ENCODE results near the gene ROBO1.

Gene ROBO1

DNA sequence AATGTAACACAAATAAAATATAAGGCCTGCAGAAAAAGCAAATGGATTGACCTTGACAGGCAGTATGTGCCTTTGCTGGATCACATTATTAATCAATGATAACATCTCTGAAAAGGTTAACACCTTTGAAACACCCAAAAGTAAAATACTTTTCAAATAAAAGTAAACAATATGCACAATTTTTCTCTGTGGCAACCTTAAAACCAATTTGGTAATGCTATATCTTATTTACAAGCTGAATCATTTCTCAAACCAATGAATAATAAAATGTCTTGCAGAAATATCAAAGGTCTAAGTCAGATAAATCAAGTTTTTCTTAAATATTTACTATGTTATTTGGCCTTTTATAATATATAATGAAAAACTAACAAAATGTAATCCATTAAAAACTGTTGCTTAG, 1018.7 kb downstream of the ROBO1 start:
- H3K36me3 ChIP-seq (ENCODE audit: control insufficient read depth, insufficient read depth, low read length) = no peaks in the 10 kb centered on the region
- no peak overlapping the region for H3K27ac ChIP-seq (ENCODE audit: low read depth, low read length)
- H3K9ac ChIP-seq (ENCODE audit: low read depth, low read length) = no peak overlapping the region
- no peaks in the 10 kb centered on the region for H3K4me1 ChIP-seq (ENCODE audit: control insufficient read depth, insufficient read depth, low read length)
- H3K27me3 ChIP-seq (ENCODE audit: control insufficient read depth, insufficient read depth, low read length) = no peaks in the 10 kb centered on the region
- no peak overlapping the region for H3K4me3 ChIP-seq (ENCODE audit: low read depth, low read length)
- no peaks in the 10 kb centered on the region for H3K9me3 ChIP-seq (ENCODE audit: control insufficient read depth, insufficient read depth, low read length)

GRCh38 chr3:78745847-78746246, 1022.0 kb downstream of the ROBO1 start:
- Histone ChIP-seq H3K9me3 (ENCODE audit: control insufficient read depth, insufficient read depth, low read length) (no peaks in the 10 kb centered on the region), H3K36me3 (ENCODE audit: control insufficient read depth, insufficient read depth, low read length) (no peaks in the 10 kb centered on the region), H3K27ac (ENCODE audit: low read depth, low read length) (no peak overlapping the region), H3K4me3 (ENCODE audit: low read depth, low read length) (no peak overlapping the region), H3K9ac (ENCODE audit: low read depth, low read length) (no peak overlapping the region), H3K4me1 (ENCODE audit: control insufficient read depth, insufficient read depth, low read length) (no peaks in the 10 kb centered on the region), H3K27me3 (ENCODE audit: control insufficient read depth, insufficient read depth, low read length) (no peaks in the 10 kb centered on the region)

DNA sequence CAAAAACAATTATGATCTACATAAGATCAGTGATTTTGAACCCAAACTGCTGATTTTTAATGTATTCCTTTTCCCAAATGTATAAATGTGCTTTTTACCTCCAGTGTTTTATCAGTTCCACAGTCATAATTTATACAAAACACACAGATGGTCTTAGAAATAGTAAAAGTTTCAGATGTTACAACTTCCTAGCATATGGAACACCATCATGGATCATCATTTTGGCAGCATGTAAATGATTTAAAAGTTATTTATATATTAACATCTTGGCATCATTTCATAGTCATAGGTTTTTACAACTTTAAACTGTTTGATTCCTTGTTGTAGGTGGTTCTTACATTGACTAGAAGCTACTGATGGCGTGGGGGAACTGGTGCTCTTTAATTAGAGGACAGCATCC, 1025.3 kb downstream of the ROBO1 start:
- Histone ChIP-seq H3K36me3 (ENCODE audit: control insufficient read depth, insufficient read depth, low read length) (no peaks in the 10 kb centered on the region), H3K9ac (ENCODE audit: low read depth, low read length) (no peak overlapping the region), H3K27me3 (ENCODE audit: control insufficient read depth, insufficient read depth, low read length) (no peaks in the 10 kb centered on the region), H3K9me3 (ENCODE audit: control insufficient read depth, insufficient read depth, low read length) (no peaks in the 10 kb centered on the region), H3K4me1 (ENCODE audit: control insufficient read depth, insufficient read depth, low read length) (peaks cover 5% of the 10 kb centered on the region), H3K27ac (ENCODE audit: low read depth, low read length) (no peak overlapping the region), H3K4me3 (ENCODE audit: low read depth, low read length) (no peak overlapping the region)

DNA sequence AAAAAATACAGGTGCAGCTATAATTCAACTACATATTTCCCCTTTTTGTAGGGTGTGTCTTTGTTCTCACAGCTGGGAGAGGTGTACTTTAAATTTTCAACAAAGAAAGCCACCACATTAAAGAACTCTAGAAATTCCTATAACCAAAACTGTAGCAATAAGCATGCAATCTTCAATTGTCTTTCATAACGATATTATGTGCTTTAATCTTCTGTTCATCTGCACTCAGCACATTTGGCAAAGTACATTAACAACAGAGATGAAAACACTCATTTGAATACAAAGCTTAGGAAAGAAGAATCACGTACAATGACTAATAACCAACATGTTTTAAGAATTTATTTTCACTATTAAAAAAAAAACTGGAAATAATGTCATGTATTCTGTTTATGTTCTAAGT, 1025.8 kb downstream of the ROBO1 start:
- Histone ChIP-seq H3K27ac (ENCODE audit: low read depth, low read length) (no peak overlapping the region), H3K9ac (ENCODE audit: low read depth, low read length) (no peak overlapping the region), H3K9me3 (ENCODE audit: control insufficient read depth, insufficient read depth, low read length) (no peaks in the 10 kb centered on the region), H3K36me3 (ENCODE audit: control insufficient read depth, insufficient read depth, low read length) (no peaks in the 10 kb centered on the region), H3K27me3 (ENCODE audit: control insufficient read depth, insufficient read depth, low read length) (no peaks in the 10 kb centered on the region), H3K4me1 (ENCODE audit: control insufficient read depth, insufficient read depth, low read length) (peaks cover 5% of the 10 kb centered on the region), H3K4me3 (ENCODE audit: low read depth, low read length) (no peak overlapping the region)

DNA sequence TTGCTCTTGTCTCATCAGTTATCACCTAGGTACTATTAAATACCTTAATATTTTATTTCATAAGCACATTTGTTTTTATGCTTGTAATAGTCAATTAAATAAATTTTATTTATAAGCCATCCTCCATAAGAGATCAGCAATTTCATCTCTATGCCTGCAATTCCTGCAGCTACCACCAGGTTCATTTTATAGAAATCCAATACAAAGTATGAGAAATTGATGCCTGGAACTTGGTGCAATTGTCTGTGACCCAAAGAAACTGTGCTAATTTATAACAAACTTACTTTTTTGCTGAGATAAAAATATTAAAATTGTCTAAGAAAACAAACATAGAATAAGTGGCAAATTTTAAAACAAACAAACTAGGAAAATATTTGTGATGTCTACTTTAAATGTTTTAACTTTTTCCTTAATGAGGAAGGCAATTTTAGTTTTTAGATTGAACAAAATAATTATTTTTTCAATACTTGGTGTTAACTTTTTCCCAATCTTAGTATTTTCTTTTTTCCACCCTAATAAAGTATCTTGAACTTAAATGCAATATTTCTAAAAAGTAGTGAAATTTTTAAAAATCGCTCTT, 1026.6 kb downstream of the ROBO1 start:
- no peaks in the 10 kb centered on the region for H3K36me3 ChIP-seq (ENCODE audit: control insufficient read depth, insufficient read depth, low read length)
- H3K4me1 ChIP-seq (ENCODE audit: control insufficient read depth, insufficient read depth, low read length) = peaks cover 5% of the 10 kb centered on the region
- H3K9ac ChIP-seq (ENCODE audit: low read depth, low read length) = no peak overlapping the region
- no peaks in the 10 kb centered on the region for H3K27me3 ChIP-seq (ENCODE audit: control insufficient read depth, insufficient read depth, low read length)
- no peak overlapping the region for H3K27ac ChIP-seq (ENCODE audit: low read depth, low read length)
- no peaks in the 10 kb centered on the region for H3K9me3 ChIP-seq (ENCODE audit: control insufficient read depth, insufficient read depth, low read length)
- H3K4me3 ChIP-seq (ENCODE audit: low read depth, low read length) = no peak overlapping the region

DNA sequence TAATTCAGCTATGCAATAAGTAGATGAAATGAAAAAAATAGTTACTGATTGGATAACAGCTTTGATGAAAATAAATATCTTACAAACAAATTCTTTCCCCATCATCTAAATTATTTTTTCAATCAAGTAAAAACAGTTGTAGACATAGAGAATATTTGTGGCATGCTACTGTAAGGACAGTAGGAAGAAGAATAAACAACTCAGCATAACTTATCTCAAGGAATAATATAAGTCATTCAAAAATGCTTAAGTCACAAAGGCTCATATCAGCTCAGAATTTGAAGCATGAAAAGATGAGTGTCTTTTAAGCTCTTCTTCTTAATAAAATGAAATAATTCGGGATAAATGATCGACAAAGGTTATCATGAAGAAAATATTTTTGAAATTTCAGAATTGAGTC, 1029.0 kb downstream of the ROBO1 start:
- no peak overlapping the region for H3K4me3 ChIP-seq (ENCODE audit: low read depth, low read length)
- H3K27me3 ChIP-seq (ENCODE audit: control insufficient read depth, insufficient read depth, low read length) = no peaks in the 10 kb centered on the region
- no peaks in the 10 kb centered on the region for H3K36me3 ChIP-seq (ENCODE audit: control insufficient read depth, insufficient read depth, low read length)
- H3K27ac ChIP-seq (ENCODE audit: low read depth, low read length) = no peak overlapping the region
- H3K9ac ChIP-seq (ENCODE audit: low read depth, low read length) = no peak overlapping the region
- H3K9me3 ChIP-seq (ENCODE audit: control insufficient read depth, insufficient read depth, low read length) = no peaks in the 10 kb centered on the region
- H3K4me1 ChIP-seq (ENCODE audit: control insufficient read depth, insufficient read depth, low read length) = peaks cover 12% of the 10 kb centered on the region

GRCh38 chr3:78737988-78738387, 1029.8 kb downstream of the ROBO1 start:
- Histone ChIP-seq H3K27ac (ENCODE audit: low read depth, low read length) (no peak overlapping the region), H3K9ac (ENCODE audit: low read depth, low read length) (no peak overlapping the region), H3K27me3 (ENCODE audit: control insufficient read depth, insufficient read depth, low read length) (no peaks in the 10 kb centered on the region), H3K9me3 (ENCODE audit: control insufficient read depth, insufficient read depth, low read length) (no peaks in the 10 kb centered on the region), H3K36me3 (ENCODE audit: control insufficient read depth, insufficient read depth, low read length) (no peaks in the 10 kb centered on the region), H3K4me1 (ENCODE audit: control insufficient read depth, insufficient read depth, low read length) (peaks cover 20% of the 10 kb centered on the region), H3K4me3 (ENCODE audit: low read depth, low read length) (no peak overlapping the region)

DNA sequence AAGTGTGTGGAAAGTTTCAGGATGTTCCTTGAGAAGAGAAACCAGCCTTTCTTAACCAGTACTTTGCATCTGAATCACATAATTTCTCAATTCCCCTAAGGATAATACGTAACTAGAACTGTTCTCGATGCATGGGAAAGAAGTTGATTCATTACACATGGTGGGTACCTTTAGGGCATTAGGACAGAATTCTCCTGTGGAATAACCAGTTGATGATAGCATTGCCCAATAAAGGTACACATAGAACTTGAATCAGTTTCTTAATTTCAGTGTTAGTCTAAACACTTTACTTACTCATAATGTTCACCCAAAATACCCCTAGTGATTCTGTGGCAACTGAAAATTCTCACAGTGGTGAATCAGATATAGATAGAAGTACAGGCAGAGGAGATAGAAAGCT, 1030.9 kb downstream of the ROBO1 start:
- Histone ChIP-seq H3K27ac (ENCODE audit: low read depth, low read length) (no peak overlapping the region), H3K9ac (ENCODE audit: low read depth, low read length) (no peak overlapping the region), H3K4me3 (ENCODE audit: low read depth, low read length) (no peak overlapping the region), H3K9me3 (ENCODE audit: control insufficient read depth, insufficient read depth, low read length) (no peaks in the 10 kb centered on the region), H3K4me1 (ENCODE audit: control insufficient read depth, insufficient read depth, low read length) (peaks cover 31% of the 10 kb centered on the region), H3K36me3 (ENCODE audit: control insufficient read depth, insufficient read depth, low read length) (no peaks in the 10 kb centered on the region), H3K27me3 (ENCODE audit: control insufficient read depth, insufficient read depth, low read length) (no peaks in the 10 kb centered on the region)

- Histone ChIP-seq H3K27me3 (ENCODE audit: control insufficient read depth, insufficient read depth, low read length) (no peaks in the 10 kb centered on the region), H3K4me3 (ENCODE audit: low read depth, low read length) (no peak overlapping the region), H3K27ac (ENCODE audit: low read depth, low read length) (no peak overlapping the region), H3K4me1 (ENCODE audit: control insufficient read depth, insufficient read depth, low read length) (peaks cover 51% of the 10 kb centered on the region), H3K9ac (ENCODE audit: low read depth, low read length) (no peak overlapping the region), H3K9me3 (ENCODE audit: control insufficient read depth, insufficient read depth, low read length) (no peaks in the 10 kb centered on the region), H3K36me3 (ENCODE audit: control insufficient read depth, insufficient read depth, low read length) (no peaks in the 10 kb centered on the region)
Measured at GRCh38 chr3:78734048-78734637, 1033.7 kb downstream of the ROBO1 start.

GRCh38 chr3:78732893-78733292, 1034.9 kb downstream of the ROBO1 start:
- H3K36me3 ChIP-seq (ENCODE audit: control insufficient read depth, insufficient read depth, low read length) = no peaks in the 10 kb centered on the region

DNA sequence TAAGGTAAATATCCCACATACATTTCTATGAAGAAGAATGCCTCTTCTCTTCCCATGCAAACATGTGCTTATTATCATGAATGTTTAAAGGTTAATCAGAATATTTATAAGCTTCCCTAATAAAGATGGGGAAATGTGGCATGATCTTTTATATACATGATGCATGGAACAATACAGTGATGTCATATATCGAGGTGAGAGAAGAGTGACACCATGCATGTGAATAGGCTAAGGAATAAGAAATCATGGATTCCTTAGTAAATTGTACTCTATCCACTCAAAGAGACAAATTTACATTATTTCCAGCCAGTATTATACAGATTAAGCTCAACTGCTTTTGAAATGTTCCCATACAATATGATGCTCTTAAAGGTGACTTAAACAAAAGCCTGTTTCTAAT, 1035.3 kb downstream of the ROBO1 start:
- Histone ChIP-seq H3K36me3 (ENCODE audit: control insufficient read depth, insufficient read depth, low read length) (no peaks in the 10 kb centered on the region), H3K4me1 (ENCODE audit: control insufficient read depth, insufficient read depth, low read length) (peaks cover 54% of the 10 kb centered on the region), H3K4me3 (ENCODE audit: low read depth, low read length) (no peak overlapping the region), H3K27ac (ENCODE audit: low read depth, low read length) (no peak overlapping the region), H3K9ac (ENCODE audit: low read depth, low read length) (no peak overlapping the region), H3K27me3 (ENCODE audit: control insufficient read depth, insufficient read depth, low read length) (no peaks in the 10 kb centered on the region), H3K9me3 (ENCODE audit: control insufficient read depth, insufficient read depth, low read length) (no peaks in the 10 kb centered on the region)

More at GRCh38 chr3:78732893-78733292, 1034.9 kb downstream of the ROBO1 start:
- Histone ChIP-seq H3K27me3 (ENCODE audit: control insufficient read depth, insufficient read depth, low read length) (no peaks in the 10 kb centered on the region), H3K9me3 (ENCODE audit: control insufficient read depth, insufficient read depth, low read length) (no peaks in the 10 kb centered on the region), H3K4me3 (ENCODE audit: low read depth, low read length) (no peak overlapping the region), H3K9ac (ENCODE audit: low read depth, low read length) (no peak overlapping the region), H3K27ac (ENCODE audit: low read depth, low read length) (no peak overlapping the region), H3K4me1 (ENCODE audit: control insufficient read depth, insufficient read depth, low read length) (peaks cover 56% of the 10 kb centered on the region)
